ENCODE measurements around the gene MEX3D.

DNA sequence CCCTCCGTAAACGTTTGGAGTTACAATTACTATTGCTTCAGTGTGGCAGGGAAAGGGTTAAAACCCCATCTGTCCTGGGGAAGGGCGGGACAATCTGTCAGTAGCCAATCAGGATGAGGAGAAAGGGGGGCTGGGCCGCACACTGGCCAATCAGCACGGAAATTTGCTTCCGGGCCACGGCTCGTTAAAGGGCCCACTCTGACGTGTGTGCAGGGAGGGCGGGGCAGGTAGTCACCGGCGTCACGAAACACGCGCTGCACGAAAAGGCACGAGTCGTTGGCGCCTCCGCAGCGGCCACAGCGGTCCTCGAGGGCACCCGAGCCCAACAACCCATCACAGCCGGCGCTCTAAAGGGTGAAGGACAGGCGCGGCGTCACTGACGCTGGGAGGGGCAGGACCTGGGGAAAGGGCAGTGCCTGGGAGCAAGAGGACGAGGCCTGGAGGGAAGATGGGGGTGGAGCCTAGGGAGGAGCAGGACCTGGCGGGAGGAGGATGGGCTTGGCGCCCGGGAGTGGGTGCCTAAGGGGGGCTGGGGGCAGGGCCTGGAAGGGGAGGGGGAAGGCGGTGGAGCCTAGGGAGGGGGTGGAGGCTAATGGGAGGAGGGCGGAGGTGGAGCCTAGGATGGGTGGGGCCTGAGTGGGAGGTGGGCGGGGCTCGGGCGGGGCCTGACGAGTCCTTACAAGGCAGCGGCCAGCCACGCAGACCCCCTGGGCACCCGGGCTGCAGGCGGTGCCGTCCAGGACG, 60.2 kb downstream of the MEX3D start:
- TF ChIP-seq, protein P1, sequence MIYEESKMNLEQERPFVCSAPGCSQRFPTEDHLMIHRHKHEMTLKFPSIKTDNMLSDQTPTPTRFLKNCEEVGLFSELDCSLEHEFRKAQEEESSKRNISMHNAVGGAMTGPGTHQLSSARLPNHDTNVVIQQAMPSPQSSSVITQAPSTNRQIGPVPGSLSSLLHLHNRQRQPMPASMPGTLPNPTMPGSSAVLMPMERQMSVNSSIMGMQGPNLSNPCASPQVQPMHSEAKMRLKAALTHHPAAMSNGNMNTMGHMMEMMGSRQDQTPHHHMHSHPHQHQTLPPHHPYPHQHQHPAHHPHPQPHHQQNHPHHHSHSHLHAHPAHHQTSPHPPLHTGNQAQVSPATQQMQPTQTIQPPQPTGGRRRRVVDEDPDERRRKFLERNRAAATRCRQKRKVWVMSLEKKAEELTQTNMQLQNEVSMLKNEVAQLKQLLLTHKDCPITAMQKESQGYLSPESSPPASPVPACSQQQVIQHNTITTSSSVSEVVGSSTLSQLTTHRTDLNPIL (CRISPR knock-in tag; IDR thresholded peaks at IDR 0.05; ENCODE audit: low read depth), result no peak
- TF ChIP-seq CSDC2 (CRISPR knock-in tag; IDR thresholded peaks at IDR 0.05) (no peak), ZFP30 (CRISPR knock-in tag; IDR thresholded peaks at IDR 0.05) (no peak), ZC3H10 (CRISPR knock-in tag; IDR thresholded peaks at IDR 0.05) (no peak), OSR1 (CRISPR knock-in tag; IDR thresholded peaks at IDR 0.05) (no peak), POU6F1 (CRISPR knock-in tag; IDR thresholded peaks at IDR 0.05; ENCODE audit: borderline replicate concordance, low read depth) (no peak), PPARA (CRISPR knock-in tag; IDR thresholded peaks at IDR 0.05; ENCODE audit: borderline replicate concordance) (no peak), ZNF8 (CRISPR knock-in tag; IDR thresholded peaks at IDR 0.05) (no peak), ZFP3 (CRISPR knock-in tag; IDR thresholded peaks at IDR 0.05) (no peak), RARB (CRISPR knock-in tag; IDR thresholded peaks at IDR 0.05) (no peak), ISL1 (CRISPR knock-in tag; IDR thresholded peaks at IDR 0.05) (no peak), ARNTL (CRISPR knock-in tag; IDR thresholded peaks at IDR 0.05; ENCODE audit: borderline replicate concordance, low read depth) (no peak), TOX (CRISPR knock-in tag; IDR thresholded peaks at IDR 0.05; ENCODE audit: borderline replicate concordance) (no peak)
